Measurements from ENCODE around the gene RIPK3.

- TF ChIP-seq CTCF (conservative IDR thresholded peaks at IDR 0.05; ENCODE audit: low read depth in 2 of 2) (no peak), JUNB (IDR thresholded peaks at IDR 0.05; ENCODE audit: unreplicated experiment) (no peak), EZH2phosphoT487 (IDR thresholded peaks at IDR 0.05; ENCODE audit: unreplicated experiment) (no peak), ZNF114 (CRISPR knock-in tag; IDR thresholded peaks at IDR 0.05) (no peak), POLR2AphosphoS5 (IDR thresholded peaks at IDR 0.05; ENCODE audit: low read depth) (no peak), EZH2 (IDR thresholded peaks at IDR 0.05; ENCODE audit: low read depth, unreplicated experiment) (no peak), REST (IDR thresholded peaks at IDR 0.05; ENCODE audit: unreplicated experiment) (no peak)
These were observed 46.3 kb downstream of the RIPK3 start for GRCh38 chr14:24293525-24293924.
